Lower lobe of right lung (tissue), 2 donors: ENCODE measurements around the gene DDX25. TPM values are rescaled to one million over a fixed set of nuclear protein-coding genes. Genes with fewer than 3 reads are reported as not detected.
"Not testable (repeated sequence)": the region's sequence is repeated elsewhere in the genome, so short reads cannot be mapped to it uniquely, and the experiment has no call there.

Source experiments
- ATAC-seq, 2 donors: fragments of 200-7000 bp; cut with Tn5 transposase; one replicate each; pipeline ENCODE4 v1.9.1; 2020 to 2022; ENCODE audit warnings: mild to moderate bottlenecking in 2 of 2, moderate library complexity in 2 of 2
- DNase-seq: peaks from one replicate; pipeline ENCODE4 v3.0.0-alpha.2; 2020
- H3K27ac ChIP-seq: fragments of 200-600 bp; one replicate; pipeline ENCODE4 v1.8.0; 2022
- H3K27me3 ChIP-seq: fragments of 200-600 bp; one replicate; pipeline ENCODE4 v1.8.0; 2022; ENCODE audit warnings: low read depth
- H3K36me3 ChIP-seq: fragments of 200-600 bp; one replicate; pipeline ENCODE4 v1.8.0; 2022; ENCODE audit warnings: mild to moderate bottlenecking
- H3K4me1 ChIP-seq: fragments of 200-600 bp; one replicate; pipeline ENCODE4 v1.8.0; 2022
- H3K4me3 ChIP-seq: fragments of 200-600 bp; one replicate; pipeline ENCODE4 v1.8.0; 2022; ENCODE audit warnings: mild to moderate bottlenecking
- H3K9me3 ChIP-seq: fragments of 200-600 bp; one replicate; pipeline ENCODE4 v1.8.0; 2022
- intact Hi-C: fragments of 100-400 bp; cut with DNase I; formaldehyde crosslinking; loops from one replicate; pipeline ENCODE4 v1.11.0; 2022
- long read RNA-seq: library from polyadenylated mRNA; unstranded; transcript quantifications from one replicate; pipeline ENCODE4 v2.0.0, GENCODE V29; 2021
- total RNA-seq: library from RNA; stranded (reverse); fragmentation: NEBNext Ultra II Directional; extraction: Animal tissue kit (Norgen Biotek cat#: 25700); gene quantifications from one replicate; pipeline ENCODE4 v1.2.1, GENCODE V29; 2021
- TF ChIP-seq, protein P1 (sequence below): fragments of 200-600 bp; IDR thresholded peaks from one replicate; pipeline ENCODE4 v1.8.0; 2022; ENCODE audit warnings: antibody characterized with exemption, mild to moderate bottlenecking
- donor health status: DM: no; HTN: yes; CAD: no; lungs with severe emphysema.

Gene DDX25
- not detected for total RNA-seq
- long read RNA-seq = 0 reads

- peaks cover 19% of the 10 kb centered on the region for H3K4me1 ChIP-seq
- TF ChIP-seq, protein P1, sequence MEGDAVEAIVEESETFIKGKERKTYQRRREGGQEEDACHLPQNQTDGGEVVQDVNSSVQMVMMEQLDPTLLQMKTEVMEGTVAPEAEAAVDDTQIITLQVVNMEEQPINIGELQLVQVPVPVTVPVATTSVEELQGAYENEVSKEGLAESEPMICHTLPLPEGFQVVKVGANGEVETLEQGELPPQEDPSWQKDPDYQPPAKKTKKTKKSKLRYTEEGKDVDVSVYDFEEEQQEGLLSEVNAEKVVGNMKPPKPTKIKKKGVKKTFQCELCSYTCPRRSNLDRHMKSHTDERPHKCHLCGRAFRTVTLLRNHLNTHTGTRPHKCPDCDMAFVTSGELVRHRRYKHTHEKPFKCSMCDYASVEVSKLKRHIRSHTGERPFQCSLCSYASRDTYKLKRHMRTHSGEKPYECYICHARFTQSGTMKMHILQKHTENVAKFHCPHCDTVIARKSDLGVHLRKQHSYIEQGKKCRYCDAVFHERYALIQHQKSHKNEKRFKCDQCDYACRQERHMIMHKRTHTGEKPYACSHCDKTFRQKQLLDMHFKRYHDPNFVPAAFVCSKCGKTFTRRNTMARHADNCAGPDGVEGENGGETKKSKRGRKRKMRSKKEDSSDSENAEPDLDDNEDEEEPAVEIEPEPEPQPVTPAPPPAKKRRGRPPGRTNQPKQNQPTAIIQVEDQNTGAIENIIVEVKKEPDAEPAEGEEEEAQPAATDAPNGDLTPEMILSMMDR = no peak
- H3K36me3 ChIP-seq = peaks cover 13% of the 10 kb centered on the region
- no peaks in the 10 kb centered on the region for H3K9me3 ChIP-seq
- ATAC-seq (peak in 1 of 2 donors; percentile 12), DNase-seq (no peak)
- H3K27me3 ChIP-seq = peaks cover 32% of the 10 kb centered on the region
- H3K27ac ChIP-seq = no peak within 1 kb of the TSS
- H3K4me3 ChIP-seq = peak within 1 kb of the TSS; percentile 73
- intact Hi-C loops = no loop called here
Measured at GRCh38 chr11:125903711-125904659, at the start of gene DDX25. Gene DDX25 (plus strand): TSS chr11:125904508. CDS start chr11:125904518, 10 bp downstream.

DNA sequence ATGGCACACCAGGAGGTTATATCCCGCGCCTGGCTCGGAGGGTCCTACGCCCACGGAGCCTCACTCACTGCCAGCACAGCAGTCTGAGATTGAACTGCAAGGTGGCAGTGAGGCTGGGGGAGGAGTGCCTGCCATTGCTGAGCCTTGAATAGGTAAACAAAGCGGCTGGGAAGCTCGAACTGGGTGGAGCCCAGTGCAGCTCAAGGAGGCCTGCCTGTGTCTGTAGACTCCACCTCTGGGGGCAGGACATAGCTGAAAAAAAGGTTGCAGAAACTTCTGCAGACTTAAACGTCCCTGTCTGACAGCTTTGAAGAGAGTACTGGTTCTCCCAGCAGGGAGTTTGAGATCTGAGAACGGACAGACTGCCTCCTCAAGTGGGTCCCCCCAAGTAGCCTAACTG lies 46.6 kb upstream of the DDX25 start:
- DNase-seq, H3K4me3 ChIP-seq, H3K9me3 ChIP-seq, ATAC-seq, H3K27ac ChIP-seq, intact Hi-C loops, H3K27me3 ChIP-seq, H3K4me1 ChIP-seq, H3K36me3 ChIP-seq: not testable (repeated sequence)

GRCh38 chr11:125862786-125863185 lies 41.5 kb upstream of the DDX25 start:
- ATAC-seq, intact Hi-C loops, H3K9me3 ChIP-seq, H3K36me3 ChIP-seq, DNase-seq, H3K4me1 ChIP-seq, H3K27me3 ChIP-seq, H3K27ac ChIP-seq, H3K4me3 ChIP-seq: not testable (repeated sequence)

DNA sequence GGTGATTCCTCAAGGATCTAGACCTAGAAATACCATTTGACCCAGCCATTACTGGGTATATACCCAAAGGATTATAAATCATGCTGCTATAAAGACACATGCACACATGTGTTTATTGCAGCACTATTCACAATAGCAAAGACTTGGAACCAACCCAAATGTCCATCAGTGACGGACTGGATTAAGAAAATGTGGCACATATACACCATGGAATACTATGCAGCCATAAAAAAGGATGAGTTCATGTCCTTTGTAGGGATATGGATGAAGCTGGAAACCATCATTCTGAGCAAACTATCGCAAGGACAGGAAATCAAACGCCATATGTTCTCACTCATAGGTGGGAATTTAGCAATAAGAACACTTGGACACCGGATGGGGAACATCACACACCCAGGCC lies 39.0 kb upstream of the DDX25 start:
- H3K27ac ChIP-seq, H3K4me3 ChIP-seq, H3K9me3 ChIP-seq, DNase-seq, ATAC-seq, H3K4me1 ChIP-seq, H3K27me3 ChIP-seq, intact Hi-C loops, H3K36me3 ChIP-seq: not testable (repeated sequence)

- intact Hi-C loops = no loop called here
- Histone ChIP-seq H3K9me3 (no peaks in the 10 kb centered on the region), H3K4me3 (no peak overlapping the region), H3K4me1 (no peaks in the 10 kb centered on the region), H3K27ac (no peak overlapping the region), H3K36me3 (no peaks in the 10 kb centered on the region), H3K27me3 (no peaks in the 10 kb centered on the region)
- TF ChIP-seq, protein P1 = no peak
- ATAC-seq (no peak), DNase-seq (no peak)
Measured at GRCh38 chr11:125869521-125869920, 34.8 kb upstream of the DDX25 start.

DNA sequence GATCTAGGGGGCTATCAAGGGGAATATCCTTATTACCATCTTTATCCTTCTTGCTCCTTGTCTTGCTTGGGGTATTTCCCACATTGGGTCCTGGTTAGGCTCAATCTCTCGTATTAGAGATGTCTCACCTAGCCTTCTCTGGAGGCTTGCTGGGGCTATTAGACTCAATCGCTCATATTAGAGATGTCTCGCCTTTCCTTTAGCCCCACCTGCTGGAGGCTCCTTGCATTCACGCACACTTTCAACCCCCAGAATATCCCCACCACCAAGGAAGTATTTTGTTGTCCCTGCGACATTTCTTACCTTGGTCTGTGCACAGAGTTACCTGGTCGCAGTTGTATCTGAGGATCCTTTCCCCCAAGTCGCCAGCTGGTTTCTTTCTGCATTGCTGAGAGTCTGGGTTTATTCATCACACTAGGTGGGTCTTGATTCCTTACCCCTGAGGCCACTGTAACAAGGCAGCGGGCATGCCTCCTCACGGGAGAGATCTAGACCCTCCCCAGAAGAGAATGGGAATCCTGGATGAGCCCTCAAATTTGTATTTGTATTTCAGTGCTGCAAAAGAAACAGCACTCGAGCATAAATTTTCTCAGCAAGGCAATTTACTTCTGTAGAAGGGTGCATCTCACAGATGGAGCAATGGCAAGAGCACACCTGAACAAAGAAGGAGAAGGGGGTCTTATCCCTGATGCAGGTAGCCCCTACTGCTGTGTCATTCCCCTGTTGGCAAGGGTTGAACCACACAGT lies 32.7 kb upstream of the DDX25 start:
- peak; percentile 41 to 63 for ATAC-seq
- TF ChIP-seq, protein P1 = peak; percentile 44
- Histone ChIP-seq H3K9me3 (no peaks in the 10 kb centered on the region), H3K4me1 (no peaks in the 10 kb centered on the region), H3K36me3 (no peaks in the 10 kb centered on the region), H3K4me3 (no peak overlapping the region), H3K27ac (no peak overlapping the region), H3K27me3 (no peaks in the 10 kb centered on the region)
- DNase-seq = no peak
- intact Hi-C loops = no loop called here

GRCh38 chr11:125872138-125872491 lies 32.2 kb upstream of the DDX25 start:
- Histone ChIP-seq H3K4me1 (no peaks in the 10 kb centered on the region), H3K27me3 (no peaks in the 10 kb centered on the region), H3K4me3 (no peak overlapping the region), H3K36me3 (no peaks in the 10 kb centered on the region), H3K27ac (no peak overlapping the region), H3K9me3 (no peaks in the 10 kb centered on the region)
- DNase-seq (no peak), ATAC-seq (no peak)
- TF ChIP-seq, protein P1 = no peak
- intact Hi-C loops = no loop called here
